GM19468 (cell line): Measurements from ENCODE around the gene KCNN2.

Experiments
- ATAC-seq: cut with Tn5 transposase; IDR thresholded peaks from one replicate; pipeline ENCODE4 v1.9.1; 2021; ENCODE audit warnings: mild to moderate bottlenecking, moderate library complexity, moderate number of reproducible peaks; ENCODE audit not compliant: unreplicated experiment; ENCODE audit errors: extremely low read depth

KCNN2 gene

GRCh38 chr5:114361724-114362196 is at the start of gene KCNN2:
Gene KCNN2, plus strand, starts transcription at chr5:114362070. Its CDS starts 70 bp downstream, at chr5:114362140.
- peak; percentile 31 for ATAC-seq

- ATAC-seq, result no peak
Measured at GRCh38 chr5:114312658-114313057, 49.2 kb upstream of the KCNN2 start.

- ATAC-seq, result no peak
Measured at GRCh38 chr5:114314061-114314460, 47.8 kb upstream of the KCNN2 start.

- no peak for ATAC-seq
Measured at GRCh38 chr5:114316167-114316566, 45.7 kb upstream of the KCNN2 start.

- no peak for ATAC-seq
Measured at GRCh38 chr5:114317751-114318150, 44.1 kb upstream of the KCNN2 start.

GRCh38 chr5:114319236-114319635 is 42.6 kb upstream of the KCNN2 start:
- no peak for ATAC-seq

GRCh38 chr5:114319821-114320220 is 42.0 kb upstream of the KCNN2 start:
- no peak for ATAC-seq

GRCh38 chr5:114324282-114324681 is 37.6 kb upstream of the KCNN2 start:
- ATAC-seq, result no peak

- ATAC-seq, result no peak
Measured at GRCh38 chr5:114325541-114325940, 36.3 kb upstream of the KCNN2 start.

GRCh38 chr5:114327474-114327873 is 34.4 kb upstream of the KCNN2 start:
- no peak for ATAC-seq

GRCh38 chr5:114327987-114328386 is 33.9 kb upstream of the KCNN2 start:
- ATAC-seq, result no peak

GRCh38 chr5:114330916-114331531 is 30.8 kb upstream of the KCNN2 start:
- ATAC-seq, result no peak

- ATAC-seq, result no peak
Measured at GRCh38 chr5:114332493-114332892, 29.4 kb upstream of the KCNN2 start.

- ATAC-seq, result no peak
Measured at GRCh38 chr5:114332925-114333324, 28.9 kb upstream of the KCNN2 start.

GRCh38 chr5:114335391-114335790 is 26.5 kb upstream of the KCNN2 start:
- no peak for ATAC-seq

- ATAC-seq, result no peak
Measured at GRCh38 chr5:114339108-114339507, 22.8 kb upstream of the KCNN2 start.

- ATAC-seq, result no peak
Measured at GRCh38 chr5:114346181-114346580, 15.7 kb upstream of the KCNN2 start.

- no peak for ATAC-seq
Measured at GRCh38 chr5:114355086-114355830, 6.6 kb upstream of the KCNN2 start.

GRCh38 chr5:114358329-114358728 is 3.5 kb upstream of the KCNN2 start:
- no peak for ATAC-seq

- no peak for ATAC-seq
Measured at GRCh38 chr5:114360357-114360756, 1.5 kb upstream of the KCNN2 start.

- no peak for ATAC-seq
Measured at GRCh38 chr5:114360816-114361723, 800 bp upstream of the KCNN2 start.
